Smooth muscle cell (in vitro differentiated cells): ENCODE data around the gene MALSU1. TPM values are rescaled to one million over a fixed set of nuclear protein-coding genes. Genes with fewer than 3 reads are reported as not detected.

Source experiments
- DNase-seq: peaks from one replicate; lab custom pipeline; 2025; ENCODE audit not compliant: unreplicated experiment; lab: John Stamatoyannopoulos, UW
- H2AFZ ChIP-seq: fragments of 200-600 bp; sonication (generic); 2 replicates; pipeline ENCODE4 v1.6.0; 2016; ENCODE audit warnings: antibody characterized with exemption, low read depth, mild to moderate bottlenecking
- H3F3A ChIP-seq: fragments of 200-600 bp; sonication (generic); 2 replicates; pipeline ENCODE4 v1.6.0; 2017; ENCODE audit warnings: antibody characterized with exemption, low read depth
- H3K27ac ChIP-seq: fragments of 200-600 bp; sonication (generic); 2 replicates; pipeline ENCODE4 v1.5.1; 2016; ENCODE audit warnings: low read depth, mild to moderate bottlenecking
- H3K27me3 ChIP-seq: fragments of 200-600 bp; sonication (generic); 2 replicates; pipeline ENCODE4 v1.6.1; 2016; ENCODE audit warnings: low read depth, mild to moderate bottlenecking
- H3K36me3 ChIP-seq: fragments of 200-600 bp; sonication (generic); 2 replicates; pipeline ENCODE4 v1.5.1; 2016; ENCODE audit warnings: low read depth
- H3K4me1 ChIP-seq: fragments of 200-600 bp; sonication (generic); 2 replicates; pipeline ENCODE4 v1.5.1; 2016; ENCODE audit warnings: low read depth
- H3K4me2 ChIP-seq: fragments of 200-600 bp; sonication (generic); 2 replicates; pipeline ENCODE4 v1.6.0; 2016; ENCODE audit warnings: mild to moderate bottlenecking
- H3K4me3 ChIP-seq: fragments of 200-600 bp; sonication (generic); 2 replicates; pipeline ENCODE4 v1.5.1; 2016; ENCODE audit warnings: mild to moderate bottlenecking
- H3K79me2 ChIP-seq: fragments of 200-600 bp; sonication (generic); 2 replicates; pipeline ENCODE4 v1.6.0; 2016; ENCODE audit warnings: low read depth, mild to moderate bottlenecking
- H3K9ac ChIP-seq: fragments of 200-600 bp; sonication (generic); 2 replicates; pipeline ENCODE4 v1.6.0; 2016; ENCODE audit warnings: low read depth
- H3K9me3 ChIP-seq: fragments of 200-600 bp; sonication (generic); replicated peaks from 2 replicates; pipeline ENCODE4 v1.5.1; 2016; ENCODE audit warnings: low read depth
- H4K20me1 ChIP-seq: fragments of 200-600 bp; sonication (generic); 2 replicates; pipeline ENCODE4 v1.6.0; 2016; ENCODE audit warnings: low read depth
- CTCF ChIP-seq: fragments of 200-600 bp; sonication (generic); IDR thresholded peaks from 2 replicates; pipeline ENCODE4 v1.5.1; 2017; ENCODE audit warnings: borderline replicate concordance, mild to moderate bottlenecking, antibody characterized with exemption; ENCODE audit not compliant: insufficient read depth, poor library complexity, severe bottlenecking
- WGBS: methylation state at CpG from one replicate; pipeline ENCODE4 v1.1.7; 2016; ENCODE audit warnings: low lambda C conversion rate; 5-methylcytosine and 5-hydroxymethylcytosine counted together
- polyA plus RNA-seq: library from polyadenylated mRNA; unstranded; fragments of >200 nt; fragmentation: Nextera tagmentation; extraction: Ambion mirVana; gene quantifications from 2 replicates; pipeline ENCODE4 v1.2.1, GENCODE V29; 2016
- total RNA-seq: library from RNA; depleted of rRNA; stranded (reverse); fragments of >200 nt; gene quantifications from 2 replicates; pipeline ENCODE4 v1.2.3, GENCODE V29; 2014

Gene MALSU1
- total and polyA plus RNA-seq, 2 experiments from 2014 or later: 89.8 to 107 TPM

DNA sequence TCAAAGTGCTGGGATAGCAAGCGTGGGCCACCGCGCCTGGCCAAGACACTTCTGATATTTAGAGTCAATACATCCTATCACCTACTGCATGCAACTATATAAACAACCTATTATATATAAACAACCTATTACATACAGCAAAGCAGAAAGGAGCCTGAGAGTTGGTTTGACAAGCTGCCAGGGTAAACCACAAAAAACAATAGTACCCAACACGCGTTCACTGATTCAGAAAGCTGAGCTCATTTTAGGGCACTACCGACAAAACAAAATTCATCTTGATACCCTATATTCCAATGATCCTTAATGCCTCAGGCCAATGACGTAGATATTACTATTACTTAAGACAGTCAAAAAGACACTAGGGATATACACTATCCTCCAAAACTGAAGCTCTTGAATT, 16.2 kb downstream of the MALSU1 start:
- Histone ChIP-seq H3K79me2 (no peaks in the 10 kb centered on the region), H4K20me1 (no peaks in the 10 kb centered on the region), H3K9ac (no peak overlapping the region), H2AFZ (no peak overlapping the region), H3K9me3 (no peaks in the 10 kb centered on the region), H3K27me3 (no peaks in the 10 kb centered on the region), H3K27ac (no peak overlapping the region), H3K36me3 (peaks cover 18% of the 10 kb centered on the region), H3K4me3 (no peak overlapping the region), H3K4me2 (no peak overlapping the region), H3F3A (peaks cover 5% of the 10 kb centered on the region), H3K4me1 (no peaks in the 10 kb centered on the region)
- DNase-seq: no peak
- 97% methylated on average over 7 of the region's 7 CpGs for WGBS
- TF ChIP-seq CTCF: no peak

GRCh38 chr7:23331132-23331531, 32.0 kb downstream of the MALSU1 start:
- no peaks in the 10 kb centered on the region for H3K9me3 ChIP-seq
- no peak overlapping the region for H3K4me3 ChIP-seq
- H3K9ac ChIP-seq: no peak overlapping the region
- H4K20me1 ChIP-seq: no peaks in the 10 kb centered on the region
- H3K4me1 ChIP-seq: peaks cover 5% of the 10 kb centered on the region
- peaks cover 6% of the 10 kb centered on the region for H3F3A ChIP-seq
- H3K4me2 ChIP-seq: no peak overlapping the region
- H2AFZ ChIP-seq: no peak overlapping the region
- no peaks in the 10 kb centered on the region for H3K27me3 ChIP-seq
- no peak overlapping the region for H3K27ac ChIP-seq
- no peaks in the 10 kb centered on the region for H3K36me3 ChIP-seq
- no peak for TF ChIP-seq CTCF
- no peak for DNase-seq
- 97% methylated on average over 1 of the region's 1 CpG for WGBS
- no peaks in the 10 kb centered on the region for H3K79me2 ChIP-seq

GRCh38 chr7:23332193-23332592, 33.1 kb downstream of the MALSU1 start:
- Histone ChIP-seq H3K9ac (no peak overlapping the region), H4K20me1 (no peaks in the 10 kb centered on the region), H3F3A (peaks cover 6% of the 10 kb centered on the region), H3K9me3 (no peaks in the 10 kb centered on the region), H3K79me2 (no peaks in the 10 kb centered on the region), H3K36me3 (no peaks in the 10 kb centered on the region), H3K4me2 (no peak overlapping the region), H3K4me1 (peaks cover 5% of the 10 kb centered on the region), H2AFZ (no peak overlapping the region), H3K27ac (peak overlapping the region; percentile 71), H3K4me3 (no peak overlapping the region), H3K27me3 (no peaks in the 10 kb centered on the region)
- no peak for DNase-seq
- TF ChIP-seq CTCF: no peak

DNA sequence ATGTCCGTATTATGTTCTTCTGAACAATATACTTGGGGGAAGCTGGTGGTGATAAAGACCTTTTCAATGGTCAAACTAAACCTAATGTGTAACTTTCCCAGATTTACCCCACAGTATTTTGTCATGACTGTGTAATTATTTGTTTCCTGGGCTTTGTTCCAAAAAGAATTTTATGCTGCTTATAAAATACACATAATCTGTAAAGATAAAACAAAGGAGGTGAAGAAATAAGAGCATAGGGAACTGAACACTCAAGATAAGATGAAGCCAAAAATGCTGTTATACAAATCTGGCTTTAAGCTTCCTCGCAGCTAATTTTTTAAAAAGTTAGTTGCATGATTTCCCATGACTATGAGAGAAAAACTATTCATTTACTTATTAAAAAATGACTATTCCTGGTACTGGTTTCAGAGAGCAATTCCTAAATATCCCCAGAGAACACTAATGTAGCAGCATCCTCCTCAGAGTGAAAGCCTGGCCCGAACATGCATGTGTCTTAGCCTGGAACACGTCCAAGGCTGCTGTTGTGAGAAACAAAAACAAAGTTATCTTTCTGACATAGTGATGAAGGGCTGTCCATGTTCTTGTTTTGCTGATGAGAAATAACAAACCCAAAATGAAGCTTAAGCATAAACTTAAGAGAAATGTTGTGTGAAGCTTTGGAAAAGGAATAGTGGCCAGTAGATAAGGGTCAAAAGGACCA, 33.9 kb downstream of the MALSU1 start:
- peak overlapping the region; percentile 27 for H3K4me2 ChIP-seq
- peak overlapping the region; percentile 71 for H3K27ac ChIP-seq
- no peak for TF ChIP-seq CTCF
- 53% methylated on average over 4 of the region's 4 CpGs for WGBS
- H3K9ac ChIP-seq: peak overlapping the region; percentile 5
- H3K27me3 ChIP-seq: no peaks in the 10 kb centered on the region
- H3K9me3 ChIP-seq: no peaks in the 10 kb centered on the region
- H3K4me1 ChIP-seq: peaks cover 5% of the 10 kb centered on the region
- H3K36me3 ChIP-seq: no peaks in the 10 kb centered on the region
- no peak overlapping the region for H3K4me3 ChIP-seq
- DNase-seq: no peak
- H3K79me2 ChIP-seq: no peaks in the 10 kb centered on the region
- no peak overlapping the region for H2AFZ ChIP-seq
- H3F3A ChIP-seq: peaks cover 6% of the 10 kb centered on the region
- no peaks in the 10 kb centered on the region for H4K20me1 ChIP-seq
